KOPT-K1 (cell line): ENCODE results near the gene ARID4B.
"Not testable (repeated sequence)": the region's sequence is repeated elsewhere in the genome, so short reads cannot be mapped to it uniquely, and the experiment has no call there.

ENCODE experiments used
- H3K27ac ChIP-seq: fragments of 200-600 bp; sonication (generic); 2 replicates; pipeline ENCODE4 v1.5.1; 2016; ENCODE audit warnings: antibody characterized with exemption, mild to moderate bottlenecking, low read depth, low read length; ENCODE audit not compliant: poor library complexity, severe bottlenecking
- H3K36me3 ChIP-seq: fragments of 200-600 bp; sonication (generic); 2 replicates; pipeline ENCODE4 v1.5.1; 2017; ENCODE audit warnings: antibody characterized with exemption, mild to moderate bottlenecking, low read length, moderate library complexity; ENCODE audit not compliant: insufficient read depth
- H3K9me3 ChIP-seq: fragments of 200-600 bp; sonication (generic); 2 replicates; pipeline ENCODE4 v1.5.1; 2017; ENCODE audit warnings: antibody characterized with exemption, low read length, mild to moderate bottlenecking; ENCODE audit not compliant: insufficient read depth, poor library complexity, severe bottlenecking

The ARID4B gene

DNA sequence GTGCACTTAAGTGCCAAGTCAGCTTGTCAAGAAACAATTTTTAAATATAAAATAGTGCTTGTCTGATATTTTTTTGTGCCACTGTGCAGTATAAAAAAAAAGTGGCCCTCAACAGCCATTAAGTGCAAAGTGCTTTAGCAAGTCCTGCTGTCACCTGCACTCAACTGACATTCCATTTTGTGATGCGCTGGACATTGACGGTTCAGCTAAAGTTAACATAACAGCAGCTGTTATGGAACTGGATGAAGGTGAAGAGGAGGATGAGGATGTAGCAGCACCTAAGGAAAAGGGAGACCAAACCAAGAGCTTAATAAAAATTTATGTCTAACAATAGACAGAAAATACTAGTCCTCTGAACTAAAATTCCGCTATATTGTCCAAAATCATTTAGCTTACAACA is 159.6 kb downstream of the ARID4B start:
- no peak overlapping the region for H3K27ac ChIP-seq
- peaks cover 68% of the 10 kb centered on the region for H3K36me3 ChIP-seq
- no peaks in the 10 kb centered on the region for H3K9me3 ChIP-seq

DNA sequence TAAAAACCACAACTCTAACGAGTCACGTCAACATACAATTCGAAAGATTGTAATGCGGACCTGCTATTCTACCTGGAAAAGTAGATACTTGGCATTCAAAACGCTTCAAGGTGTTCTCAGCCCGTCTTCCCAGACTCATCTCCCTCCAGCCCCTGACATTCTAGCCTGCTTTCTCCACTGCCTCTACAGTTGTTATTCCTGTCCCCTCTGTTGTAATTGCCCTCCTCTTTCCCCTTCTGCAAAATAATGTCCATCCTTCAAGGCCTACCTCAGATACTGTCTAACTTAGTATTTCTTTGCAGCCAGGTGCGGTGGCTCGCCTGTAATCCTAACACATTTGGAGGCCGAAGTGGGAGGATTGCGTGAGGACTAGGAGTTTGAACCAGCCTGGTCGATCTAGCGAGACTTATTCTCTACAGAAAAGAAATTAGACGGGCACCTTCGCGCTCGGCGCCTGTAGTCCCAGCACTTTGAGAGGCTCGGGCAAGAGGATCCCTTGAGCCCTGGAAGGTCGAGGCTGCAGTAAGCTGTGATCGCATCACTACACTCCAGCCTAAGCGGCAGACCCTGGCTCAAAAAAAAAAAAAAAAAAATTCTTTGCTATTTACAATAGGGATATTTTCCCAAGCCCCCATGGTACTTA is 166.2 kb downstream of the ARID4B start:
- H3K27ac ChIP-seq = peak overlapping the region; percentile 87
- no peaks in the 10 kb centered on the region for H3K9me3 ChIP-seq
- peaks cover 42% of the 10 kb centered on the region for H3K36me3 ChIP-seq

DNA sequence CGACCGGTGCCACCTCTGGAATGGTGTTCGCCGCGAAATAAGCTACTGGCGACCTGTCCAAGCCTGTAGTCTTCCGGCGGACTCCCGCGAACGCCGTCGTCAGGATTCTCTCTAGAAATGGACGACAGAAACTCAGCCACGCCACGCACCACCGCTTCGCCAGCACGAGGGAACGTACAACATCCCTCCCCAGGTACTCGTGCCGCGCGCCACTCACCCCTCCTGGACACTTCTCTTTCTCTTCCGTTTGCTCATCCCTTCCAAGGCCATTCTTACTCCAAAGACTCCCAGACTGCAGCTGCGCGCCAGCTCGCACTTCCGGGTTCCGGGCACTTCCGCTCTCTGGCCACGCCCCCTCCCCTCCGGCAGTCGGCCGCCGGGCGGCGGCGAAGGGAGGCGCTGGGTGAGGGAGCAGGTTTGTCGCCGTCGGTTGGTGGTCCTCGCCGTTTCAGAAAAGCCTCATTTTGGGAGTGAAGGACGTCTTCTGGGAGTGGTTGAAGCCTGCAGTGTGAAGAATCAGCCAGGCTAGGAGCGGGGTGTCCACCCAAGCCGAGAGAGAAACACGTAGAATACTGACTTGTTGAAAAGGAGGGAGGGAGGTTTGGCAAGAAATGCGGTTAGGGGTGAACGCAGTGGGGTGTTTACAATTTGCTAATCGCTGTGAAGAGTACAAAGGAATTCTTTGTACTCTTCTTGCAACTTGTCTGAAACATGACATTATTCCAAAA is 166.9 kb downstream of the ARID4B start, which contains the start of gene RBM34:
Gene RBM34 (minus strand): TSS at position 294 of the 728 bp plus-strand sequence. CDS start 24 bp downstream, at position 270.
- no peaks in the 10 kb centered on the region for H3K9me3 ChIP-seq
- peak within 1 kb of the TSS; percentile 87 for H3K27ac ChIP-seq
- peaks cover 42% of the 10 kb centered on the region for H3K36me3 ChIP-seq

DNA sequence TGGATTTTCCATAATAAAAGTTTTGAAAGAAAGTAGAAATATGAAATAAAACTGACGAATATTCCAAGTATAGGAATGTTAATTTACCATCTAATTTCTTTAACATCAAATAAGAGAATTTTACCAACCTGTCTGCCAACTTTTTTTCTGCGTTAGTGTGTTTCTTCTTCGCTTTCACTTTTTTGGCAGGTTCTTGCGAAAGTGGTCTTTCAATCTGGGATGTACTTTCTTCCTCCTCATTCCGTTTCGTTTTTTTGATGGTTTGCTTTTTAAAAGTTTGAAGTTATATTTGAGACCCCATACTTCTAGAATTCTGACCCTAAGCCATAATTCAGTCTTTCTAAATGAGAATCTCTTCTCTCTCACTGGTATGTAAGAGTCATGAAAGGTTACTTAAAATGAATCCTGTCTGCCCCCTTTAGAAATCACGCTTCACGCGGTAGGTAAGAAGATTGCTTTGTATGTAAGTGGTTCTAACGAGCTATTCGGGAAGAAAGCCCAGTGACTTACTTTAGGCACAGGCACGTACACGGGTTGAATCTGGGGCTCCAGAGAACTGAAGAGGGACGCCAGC is 167.5 kb downstream of the ARID4B start:
- peak overlapping the region; percentile 87 for H3K27ac ChIP-seq
- no peaks in the 10 kb centered on the region for H3K9me3 ChIP-seq
- H3K36me3 ChIP-seq = peaks cover 45% of the 10 kb centered on the region

DNA sequence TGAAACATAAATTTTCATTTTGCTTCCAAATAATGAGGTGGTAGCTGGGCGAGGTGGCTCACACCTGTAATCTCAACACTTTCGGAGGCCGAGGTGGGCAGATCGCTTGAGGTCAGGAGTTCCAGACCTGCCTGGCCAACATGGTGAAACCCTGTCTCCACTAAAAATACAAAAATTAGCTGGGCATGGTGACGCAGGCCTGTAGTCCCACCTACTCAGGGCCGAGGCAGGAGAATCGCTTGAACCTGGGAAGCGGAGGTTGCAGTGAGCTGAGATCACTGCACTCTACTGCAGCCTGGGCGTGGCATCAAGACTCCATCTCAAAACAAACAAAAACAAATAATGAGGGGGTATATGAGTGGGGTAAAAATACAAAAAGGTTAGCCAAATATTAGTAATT is 168.0 kb downstream of the ARID4B start:
- Histone ChIP-seq H3K27ac (peak overlapping the region; percentile 87), H3K36me3 (peaks cover 50% of the 10 kb centered on the region)
- H3K9me3 ChIP-seq = not testable (repeated sequence)

DNA sequence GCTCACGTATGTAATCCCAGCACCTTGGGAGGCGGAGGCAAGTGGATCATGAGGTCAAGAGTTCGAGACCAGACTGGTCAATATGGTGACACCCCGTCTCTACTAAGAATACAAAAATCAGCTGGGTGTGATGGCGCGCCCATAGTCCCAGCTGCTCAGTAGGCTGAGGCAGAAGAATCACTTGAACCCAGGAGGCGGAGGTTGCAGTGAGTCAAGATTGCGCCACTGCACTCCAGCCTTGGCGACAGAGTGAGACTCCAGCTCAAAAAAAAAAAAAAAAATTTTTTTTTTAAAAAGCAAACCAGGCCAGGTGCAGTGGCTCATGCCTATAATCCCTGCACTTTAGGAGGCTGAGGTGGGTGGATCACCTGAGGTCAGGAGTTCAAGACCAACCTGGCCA is 168.7 kb downstream of the ARID4B start:
- H3K27ac ChIP-seq = not testable (repeated sequence)
- peaks cover 57% of the 10 kb centered on the region for H3K36me3 ChIP-seq

DNA sequence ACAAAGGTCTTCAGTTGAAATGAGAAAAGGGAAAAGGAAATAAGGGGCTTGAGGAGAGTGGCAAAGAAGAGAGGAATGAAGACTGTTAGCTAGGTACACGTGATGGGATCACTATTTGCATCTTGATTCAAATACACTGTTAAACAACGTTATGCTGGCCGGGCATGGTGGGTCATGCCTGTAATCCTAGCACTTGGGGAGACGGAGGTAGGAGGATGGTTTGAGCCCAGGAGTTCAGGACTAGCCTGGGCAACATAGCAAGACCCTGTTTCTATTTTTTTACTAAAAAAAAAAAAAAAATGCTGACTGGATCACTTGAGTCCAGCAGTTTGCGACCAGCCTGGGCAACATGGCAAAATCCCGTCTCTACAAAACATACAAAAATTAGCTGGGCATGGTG is 169.3 kb downstream of the ARID4B start:
- Histone ChIP-seq H3K9me3 (no peaks in the 10 kb centered on the region), H3K36me3 (peaks cover 63% of the 10 kb centered on the region), H3K27ac (no peak overlapping the region)

More for the DNA sequence above, 168.7 kb downstream of the ARID4B start:
- not testable (repeated sequence) for H3K9me3 ChIP-seq

DNA sequence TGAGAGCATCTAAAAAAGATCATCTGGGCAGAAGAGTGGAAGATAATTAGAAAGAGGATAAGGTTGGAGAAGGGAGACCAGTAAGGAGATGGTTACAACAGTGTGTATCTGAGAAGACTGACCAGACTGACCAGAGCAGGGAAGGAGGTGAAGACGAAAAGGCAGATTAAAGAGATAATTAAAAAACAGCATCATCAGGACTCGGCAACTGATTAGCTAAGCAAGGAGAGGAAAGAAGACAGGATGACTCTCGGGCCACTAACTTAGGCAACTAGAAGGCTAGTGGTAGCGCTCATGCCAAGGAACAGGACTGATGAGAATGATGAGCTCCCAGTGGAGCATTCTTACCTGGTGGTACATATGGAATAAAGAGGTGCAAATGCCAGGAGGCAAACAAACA is 170.8 kb downstream of the ARID4B start:
- no peak overlapping the region for H3K27ac ChIP-seq
- H3K9me3 ChIP-seq = no peaks in the 10 kb centered on the region
- peaks cover 78% of the 10 kb centered on the region for H3K36me3 ChIP-seq

DNA sequence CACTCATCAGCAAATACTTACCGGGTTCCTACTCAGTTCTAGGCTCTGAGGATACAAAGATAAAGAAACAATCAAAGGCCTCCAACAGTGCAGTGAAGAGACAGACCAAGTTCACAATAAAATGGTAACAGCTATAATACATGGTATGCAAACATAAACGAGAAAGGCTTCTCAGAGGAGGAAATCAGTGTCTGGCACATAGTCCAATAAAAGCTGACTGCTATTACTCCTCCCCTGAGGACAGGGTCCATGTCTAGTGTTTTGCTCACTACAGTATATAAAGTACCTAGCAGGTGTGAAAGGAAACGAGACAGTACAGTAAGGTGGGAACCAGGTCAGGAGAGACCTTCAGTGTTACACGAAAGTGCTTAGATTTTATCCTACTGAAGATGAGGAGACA is 171.2 kb downstream of the ARID4B start:
- H3K27ac ChIP-seq = no peak overlapping the region
- no peaks in the 10 kb centered on the region for H3K9me3 ChIP-seq
- peaks cover 82% of the 10 kb centered on the region for H3K36me3 ChIP-seq

DNA sequence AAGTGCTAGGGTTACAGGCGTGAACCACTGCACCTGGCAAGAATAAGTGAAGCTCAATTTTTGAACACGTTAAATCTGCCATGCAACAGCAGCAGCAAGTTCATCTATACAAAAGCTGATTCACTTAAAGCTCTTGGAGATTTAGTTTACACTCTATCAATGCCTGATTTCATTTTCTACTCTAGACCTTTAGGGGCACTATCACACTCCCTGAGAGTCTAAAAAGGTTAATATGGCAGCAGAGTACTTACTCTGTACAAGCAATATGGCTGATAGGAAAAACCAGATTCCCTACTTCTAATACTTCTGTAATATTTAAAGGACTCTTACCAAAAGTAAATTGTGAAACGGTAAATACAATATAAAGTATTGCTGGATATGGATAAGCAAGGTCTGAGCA is 171.7 kb downstream of the ARID4B start:
- Histone ChIP-seq H3K27ac (no peak overlapping the region), H3K9me3 (no peaks in the 10 kb centered on the region), H3K36me3 (peaks cover 87% of the 10 kb centered on the region)

DNA sequence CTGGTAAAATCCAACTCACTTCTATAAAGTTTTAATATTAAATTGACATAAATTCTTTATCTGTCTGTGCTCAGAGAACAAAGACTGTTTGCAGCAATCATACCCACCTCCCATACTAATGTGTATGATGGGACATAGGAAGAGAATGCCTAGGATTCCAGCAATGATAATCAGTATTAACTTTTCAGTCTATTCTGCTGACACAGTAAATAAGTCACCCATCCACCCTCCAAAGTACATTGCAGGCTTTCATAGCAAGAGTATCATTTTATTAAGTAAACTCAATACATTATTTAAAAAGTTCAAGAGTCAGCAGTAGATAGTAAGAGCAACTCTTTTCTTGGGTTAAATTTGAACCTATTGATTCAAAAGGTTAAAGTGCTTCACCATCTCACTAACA is 175.7 kb downstream of the ARID4B start:
- Histone ChIP-seq H3K36me3 (peaks cover 97% of the 10 kb centered on the region), H3K9me3 (no peaks in the 10 kb centered on the region), H3K27ac (no peak overlapping the region)

DNA sequence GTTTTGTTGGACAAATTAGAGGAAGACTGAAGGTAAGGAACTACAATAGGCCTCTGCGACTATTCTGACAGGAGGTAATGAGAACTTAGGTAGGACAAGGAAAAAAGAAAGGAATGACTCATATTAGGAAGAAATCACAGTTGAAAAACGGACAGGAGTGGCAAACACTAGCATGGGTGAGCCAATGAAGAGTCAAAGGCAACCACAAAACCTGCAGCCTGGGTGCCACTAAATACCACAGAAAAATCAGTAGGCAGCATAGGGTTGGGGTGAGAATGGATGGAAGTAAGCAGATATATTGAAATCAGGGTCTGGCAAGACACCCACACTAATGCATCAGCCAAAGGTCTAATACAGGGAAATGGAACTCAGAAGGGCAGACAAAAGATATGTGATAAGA is 176.9 kb downstream of the ARID4B start:
- no peak overlapping the region for H3K27ac ChIP-seq
- H3K36me3 ChIP-seq = peaks cover 97% of the 10 kb centered on the region
- H3K9me3 ChIP-seq = no peaks in the 10 kb centered on the region

DNA sequence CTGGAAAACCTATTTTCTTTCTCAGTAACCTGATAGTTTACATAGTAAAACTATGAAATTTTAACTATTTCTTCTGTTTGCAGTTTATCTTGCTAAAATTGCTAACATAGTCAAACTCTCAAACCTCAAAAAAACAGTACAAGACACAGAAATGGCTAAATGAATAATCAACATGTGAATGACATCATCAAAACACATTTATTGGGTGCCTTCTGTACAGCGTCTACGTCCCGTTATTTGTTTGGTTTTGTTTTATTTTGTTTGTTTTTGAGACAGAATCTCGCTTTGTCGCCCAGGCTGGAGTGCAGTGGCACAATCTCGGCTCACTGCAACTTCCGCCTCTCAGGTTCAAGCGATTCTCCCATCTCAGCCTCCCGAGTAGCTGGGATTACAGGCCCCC is 178.2 kb downstream of the ARID4B start:
- Histone ChIP-seq H3K36me3 (peaks cover 98% of the 10 kb centered on the region), H3K27ac (no peak overlapping the region)

DNA sequence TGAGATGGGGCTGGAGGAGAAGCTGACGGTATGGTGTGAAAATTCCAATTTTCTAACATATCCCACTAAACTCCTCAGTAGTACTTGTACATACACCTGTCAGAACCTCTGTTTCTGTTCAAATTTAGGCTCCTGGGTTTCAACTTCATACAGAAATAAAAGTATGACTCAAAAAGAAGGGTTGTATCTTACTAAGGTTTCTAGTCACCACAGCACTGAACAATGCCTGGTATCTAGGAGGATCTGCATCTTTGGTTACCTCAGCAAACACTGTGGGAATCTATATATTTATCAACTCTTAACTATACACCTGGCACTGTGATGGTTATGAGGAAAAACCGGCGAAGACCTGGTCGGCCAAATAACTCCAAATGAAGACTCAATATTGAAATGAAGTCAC is 180.7 kb downstream of the ARID4B start:
- Histone ChIP-seq H3K36me3 (peaks cover 98% of the 10 kb centered on the region), H3K9me3 (no peaks in the 10 kb centered on the region), H3K27ac (no peak overlapping the region)

More for the DNA sequence above, 178.2 kb downstream of the ARID4B start:
- no peaks in the 10 kb centered on the region for H3K9me3 ChIP-seq

DNA sequence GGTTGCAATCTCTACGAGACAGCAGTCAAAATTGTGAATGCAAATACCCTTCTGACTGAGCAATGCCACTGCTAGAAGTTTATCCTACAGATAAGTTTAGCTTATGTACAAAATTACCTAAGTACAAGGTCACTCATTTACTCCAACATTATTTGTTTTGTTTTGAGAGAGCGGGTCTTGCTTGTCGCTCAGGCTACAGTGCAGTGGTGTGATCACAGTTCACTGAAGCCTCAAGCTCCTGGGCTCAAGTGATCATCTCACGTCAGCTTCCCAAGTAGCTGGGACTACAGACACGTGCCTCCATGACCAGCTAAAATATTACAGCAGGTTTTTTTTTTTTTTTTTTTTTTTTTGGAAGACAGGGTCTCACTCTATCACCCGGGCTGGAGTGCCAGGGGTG is 182.3 kb downstream of the ARID4B start:
- Histone ChIP-seq H3K27ac (no peak overlapping the region), H3K9me3 (no peaks in the 10 kb centered on the region), H3K36me3 (peaks cover 91% of the 10 kb centered on the region)
